ENCODE measurements around the gene RFC4.
"Not testable (repeated sequence)": the region's sequence is repeated elsewhere in the genome, so short reads cannot be mapped to it uniquely, and the experiment has no call there.

RFC4 gene

GRCh38 chr3:186806089-186807055 lies at the start of gene RFC4:
TSS of gene RFC4 (minus strand) at chr3:186806482. CDS start at chr3:186804713, 1,769 bp downstream.
- peak within 1 kb of the TSS; percentile 88 for H3K4me3 ChIP-seq (ENCODE audit: low read depth, low read length)
- no peak for TF ChIP-seq CTCF (IDR thresholded peaks at IDR 0.05; ENCODE audit: low read depth, low read length, missing control alignments)
- peak; percentile 55 for DNase-seq (ENCODE audit: low read depth)

- H3K4me3 ChIP-seq (ENCODE audit: low read depth, low read length): no peak overlapping the region
- no peak for DNase-seq (ENCODE audit: low read depth)
- TF ChIP-seq CTCF (IDR thresholded peaks at IDR 0.05; ENCODE audit: low read depth, low read length, missing control alignments): no peak
Observed at GRCh38 chr3:186854954-186855353, 48.7 kb upstream of the RFC4 start.

GRCh38 chr3:186854146-186854545 lies 47.9 kb upstream of the RFC4 start:
- TF ChIP-seq CTCF (IDR thresholded peaks at IDR 0.05; ENCODE audit: low read depth, low read length, missing control alignments): no peak
- no peak for DNase-seq (ENCODE audit: low read depth)
- H3K4me3 ChIP-seq (ENCODE audit: low read depth, low read length): no peak overlapping the region

GRCh38 chr3:186852994-186853393 lies 46.7 kb upstream of the RFC4 start:
- no peak for TF ChIP-seq CTCF (IDR thresholded peaks at IDR 0.05; ENCODE audit: low read depth, low read length, missing control alignments)
- H3K4me3 ChIP-seq (ENCODE audit: low read depth, low read length): no peak overlapping the region
- DNase-seq (ENCODE audit: low read depth): no peak

- DNase-seq (ENCODE audit: low read depth): not testable (repeated sequence)
Observed at GRCh38 chr3:186851835-186852234, 45.6 kb upstream of the RFC4 start.

GRCh38 chr3:186849374-186849975 lies 43.2 kb upstream of the RFC4 start:
- peak; percentile 42 for TF ChIP-seq CTCF (IDR thresholded peaks at IDR 0.05; ENCODE audit: low read depth, low read length, missing control alignments)

More at GRCh38 chr3:186851835-186852234, 45.6 kb upstream of the RFC4 start:
- H3K4me3 ChIP-seq (ENCODE audit: low read depth, low read length): not testable (repeated sequence)

GRCh38 chr3:186847437-186847836 lies 41.2 kb upstream of the RFC4 start:
- H3K4me3 ChIP-seq (ENCODE audit: low read depth, low read length): no peak overlapping the region
- DNase-seq (ENCODE audit: low read depth): no peak
- no peak for TF ChIP-seq CTCF (IDR thresholded peaks at IDR 0.05; ENCODE audit: low read depth, low read length, missing control alignments)

More at GRCh38 chr3:186849374-186849975, 43.2 kb upstream of the RFC4 start:
- no peak overlapping the region for H3K4me3 ChIP-seq (ENCODE audit: low read depth, low read length)
- DNase-seq (ENCODE audit: low read depth): peak; percentile 42

All from GM12864 (cell line).